Stimulated activated CD4-positive, alpha-beta T cell treated with anti-CD3 and anti-CD28 coated beads, Interleukin-15, amount 100 ng/mL, for 1 hour (primary cell): ENCODE results near the gene KIT.

ENCODE experiments used
- DNase-seq, 2 donors: peaks; one replicate each; pipeline ENCODE4 v3.0.0-alpha.2; 2020; ENCODE audit warnings: low read depth in 1 of 2, low spot score in 1 of 2

Gene KIT

GRCh38 chr4:54660591-54660990 is 2.8 kb downstream of the KIT start:
- DNase-seq, result no peak

DNA sequence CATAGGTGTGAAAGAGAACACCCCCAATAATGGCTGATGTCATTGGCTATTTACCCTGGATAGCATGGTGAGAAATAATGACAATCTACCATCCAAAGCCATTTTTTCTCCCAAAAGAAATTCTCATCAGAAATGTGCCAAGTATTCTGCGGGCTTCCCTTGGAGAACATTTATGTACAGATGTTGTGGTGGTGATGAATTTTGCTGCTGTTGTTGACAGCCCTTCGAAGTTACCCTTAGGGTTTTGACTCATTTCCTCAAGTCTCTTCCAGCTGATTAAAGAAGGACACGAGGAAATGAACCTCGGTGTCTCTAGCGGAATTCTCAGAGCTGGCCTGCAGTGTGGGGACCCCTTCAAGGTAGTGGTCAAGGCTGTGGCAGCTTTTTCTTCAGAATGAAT is 3.4 kb downstream of the KIT start:
- no peak for DNase-seq

DNA sequence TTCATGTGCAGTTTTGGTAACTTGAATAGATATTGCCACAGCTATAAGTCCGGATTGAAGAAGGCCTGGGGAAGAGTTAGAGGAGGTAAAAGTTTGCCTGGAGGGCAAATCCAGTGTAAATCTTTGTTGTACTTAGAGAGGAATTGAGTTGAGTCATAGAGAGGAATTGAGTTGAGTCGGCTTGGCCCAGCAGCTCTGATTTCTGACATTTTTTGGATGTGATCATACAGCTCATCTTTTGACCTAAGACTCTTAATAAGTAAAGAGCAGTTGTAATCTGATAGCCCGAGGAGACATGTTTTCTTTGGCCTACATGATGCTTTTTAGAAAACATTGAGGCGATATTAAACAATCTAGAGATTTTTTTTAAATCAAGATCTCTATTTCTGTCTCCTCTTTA is 3.9 kb downstream of the KIT start:
- DNase-seq, result no peak

DNA sequence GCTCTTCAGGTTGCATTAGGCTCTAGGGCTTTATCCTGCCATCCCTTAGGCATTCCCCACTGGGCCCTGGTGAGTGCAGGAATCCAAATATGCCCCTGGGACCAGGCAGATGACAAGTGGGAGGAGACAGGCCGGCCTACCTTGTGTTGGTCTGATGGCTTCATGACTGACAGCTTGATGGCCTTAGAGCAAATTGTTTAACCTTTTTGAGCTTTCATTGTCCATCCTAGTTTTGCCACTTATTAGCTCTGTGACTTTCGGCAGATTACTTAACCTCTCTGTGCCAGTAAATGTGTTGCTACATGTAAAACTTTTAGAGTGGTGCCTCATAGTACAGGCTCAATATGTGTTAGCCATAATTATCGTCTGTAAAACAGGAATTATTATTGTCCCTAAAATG is 4.4 kb downstream of the KIT start:
- DNase-seq, result no peak

DNA sequence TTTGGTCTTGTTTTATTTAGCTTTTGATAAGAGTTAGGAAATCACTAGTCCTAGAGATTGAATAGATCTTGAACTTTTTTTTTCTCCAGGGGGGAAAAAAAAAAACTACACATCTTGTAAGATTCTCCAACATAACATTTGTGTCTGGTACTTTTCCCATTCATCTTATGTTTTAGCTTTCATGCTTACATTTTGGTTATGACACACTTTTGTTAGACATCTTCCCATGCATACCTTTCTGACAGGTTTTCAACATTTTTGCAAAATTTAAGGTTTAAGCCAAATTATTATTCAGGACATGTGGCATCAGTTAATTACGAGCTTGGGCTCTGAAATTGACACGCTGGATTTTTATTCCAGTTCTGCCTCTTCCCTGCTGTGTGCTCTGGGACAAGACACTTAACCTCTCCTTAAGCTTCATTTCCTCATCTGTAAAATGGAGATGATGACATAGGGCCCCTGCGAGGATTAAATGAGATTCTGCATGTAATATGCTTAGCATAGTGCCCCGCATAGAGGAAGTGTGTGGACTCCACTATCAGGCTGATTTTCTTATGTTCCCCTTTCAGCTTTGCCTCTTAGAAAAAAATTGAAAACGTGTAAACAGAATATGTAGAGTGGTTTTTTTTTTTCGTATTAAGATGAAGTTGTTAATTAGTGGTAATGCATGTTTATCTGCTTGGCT is 5.3 kb downstream of the KIT start:
- DNase-seq, result no peak

DNA sequence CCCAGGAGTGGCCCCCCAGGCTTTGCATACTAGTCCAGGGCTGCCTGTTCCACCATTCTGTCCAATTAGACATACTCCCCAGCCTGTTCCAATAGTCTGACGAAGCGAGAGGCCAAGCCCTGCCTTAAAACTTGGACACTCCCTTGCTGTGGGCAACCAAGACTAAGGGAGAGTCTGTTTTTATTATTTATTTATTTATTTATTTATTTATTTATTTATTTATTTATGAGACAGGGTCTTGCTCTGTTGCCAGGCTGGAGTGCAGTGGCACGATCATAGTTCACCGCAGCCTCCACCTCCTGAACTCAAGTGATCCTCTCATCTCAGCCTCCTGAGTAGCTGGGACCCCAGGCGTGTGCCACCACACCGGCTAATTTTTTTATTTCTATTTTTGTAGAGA is 6.6 kb downstream of the KIT start:
- DNase-seq, result no peak

DNA sequence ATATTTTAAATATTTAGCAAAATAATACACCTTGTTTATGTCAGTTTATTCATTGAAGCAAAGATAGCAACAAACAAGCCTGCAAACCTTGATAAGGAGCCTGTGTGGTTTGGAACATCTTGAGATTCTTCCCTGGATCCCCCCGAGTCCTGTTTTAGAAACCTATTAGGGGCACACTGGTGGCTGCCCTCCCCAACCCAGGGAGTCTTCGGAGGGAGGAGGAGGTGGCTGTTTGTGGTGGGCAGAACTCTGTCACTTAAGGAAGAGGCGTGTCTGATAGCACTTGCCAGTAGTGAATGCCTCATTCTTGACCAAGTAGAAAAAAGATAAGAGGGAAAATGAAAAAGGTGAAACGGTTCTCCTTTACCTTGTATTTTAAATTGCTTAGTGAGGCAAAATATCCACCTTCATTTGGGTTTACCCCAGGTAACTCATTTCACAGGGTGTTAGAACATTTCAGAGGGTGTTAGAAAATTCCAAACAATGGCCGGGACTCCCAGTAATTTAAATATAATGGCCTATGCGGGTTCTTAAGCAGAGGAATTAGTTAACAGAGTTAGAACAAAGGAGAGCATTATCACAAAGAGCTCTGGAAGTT is 10.4 kb downstream of the KIT start:
- DNase-seq, result no peak

- no peak for DNase-seq
These were observed 12.1 kb downstream of the KIT start for GRCh38 chr4:54669831-54670230.

GRCh38 chr4:54675721-54676461 is 18.1 kb downstream of the KIT start:
- DNase-seq, result no peak

- no peak for DNase-seq
These were observed 18.9 kb downstream of the KIT start for GRCh38 chr4:54676658-54677057.

DNA sequence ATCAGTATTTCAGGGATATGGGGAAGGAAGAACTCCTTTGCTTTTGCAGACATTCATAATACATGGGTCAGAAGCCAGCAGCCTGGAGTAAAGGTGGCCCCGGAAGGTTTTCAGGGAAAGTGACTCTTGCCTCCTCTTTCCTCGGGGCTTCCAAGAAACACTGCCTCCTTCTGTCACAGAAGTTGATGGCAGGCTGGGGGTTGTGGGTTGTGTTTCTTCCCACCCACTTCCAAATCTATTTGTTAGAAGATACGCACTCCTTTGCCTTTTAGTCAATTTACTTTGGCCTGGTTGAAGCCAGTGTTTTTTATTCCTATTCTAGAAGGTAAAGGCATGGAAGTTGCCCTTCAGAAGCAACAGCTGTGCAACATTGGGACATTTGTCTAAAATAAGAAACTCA is 19.7 kb downstream of the KIT start:
- DNase-seq, result no peak

GRCh38 chr4:54677853-54678650 is 20.3 kb downstream of the KIT start:
- no peak for DNase-seq

- DNase-seq, result no peak
These were observed 21.1 kb downstream of the KIT start for GRCh38 chr4:54678826-54679225.

DNA sequence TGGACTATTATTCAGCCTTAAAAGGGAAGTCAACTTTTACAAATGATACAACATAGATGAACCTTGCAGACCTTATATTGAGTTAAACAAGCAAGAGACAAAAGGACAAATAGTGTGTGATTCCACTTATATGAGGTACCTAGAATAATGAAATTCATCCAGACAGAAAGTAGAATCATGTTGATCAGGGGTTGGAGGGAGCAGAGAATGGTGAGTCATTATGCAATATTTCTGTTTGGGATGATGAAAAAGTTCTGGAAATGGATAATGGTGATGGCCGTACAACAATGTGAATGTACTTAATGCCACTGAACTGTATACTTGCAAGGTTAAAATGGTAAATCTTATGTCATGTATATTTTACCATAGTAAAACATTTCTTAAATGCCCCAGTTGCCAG is 22.1 kb downstream of the KIT start:
- DNase-seq, result no peak

GRCh38 chr4:54683616-54684346 is 26.0 kb downstream of the KIT start:
- peak; percentile 16 to 27 for DNase-seq

DNA sequence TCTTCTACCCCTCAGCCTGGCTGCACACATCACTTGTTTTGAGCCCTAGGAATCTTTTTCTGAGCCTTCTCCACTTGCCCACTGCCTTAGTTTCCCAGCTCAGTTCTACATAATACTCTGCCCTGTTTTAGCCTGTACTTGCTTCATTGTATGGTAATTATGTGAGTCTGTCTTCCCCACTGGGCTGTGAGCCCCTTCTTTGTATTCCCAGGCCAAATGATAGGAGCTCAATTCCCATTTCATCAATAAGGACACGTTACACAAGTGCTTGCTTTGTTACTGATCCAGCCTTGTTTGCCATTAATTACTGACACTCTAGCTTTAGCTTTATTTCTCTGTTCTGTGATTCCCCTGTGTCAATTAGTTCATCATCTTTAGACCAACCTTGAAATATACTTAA is 28.1 kb downstream of the KIT start:
- no peak for DNase-seq

DNA sequence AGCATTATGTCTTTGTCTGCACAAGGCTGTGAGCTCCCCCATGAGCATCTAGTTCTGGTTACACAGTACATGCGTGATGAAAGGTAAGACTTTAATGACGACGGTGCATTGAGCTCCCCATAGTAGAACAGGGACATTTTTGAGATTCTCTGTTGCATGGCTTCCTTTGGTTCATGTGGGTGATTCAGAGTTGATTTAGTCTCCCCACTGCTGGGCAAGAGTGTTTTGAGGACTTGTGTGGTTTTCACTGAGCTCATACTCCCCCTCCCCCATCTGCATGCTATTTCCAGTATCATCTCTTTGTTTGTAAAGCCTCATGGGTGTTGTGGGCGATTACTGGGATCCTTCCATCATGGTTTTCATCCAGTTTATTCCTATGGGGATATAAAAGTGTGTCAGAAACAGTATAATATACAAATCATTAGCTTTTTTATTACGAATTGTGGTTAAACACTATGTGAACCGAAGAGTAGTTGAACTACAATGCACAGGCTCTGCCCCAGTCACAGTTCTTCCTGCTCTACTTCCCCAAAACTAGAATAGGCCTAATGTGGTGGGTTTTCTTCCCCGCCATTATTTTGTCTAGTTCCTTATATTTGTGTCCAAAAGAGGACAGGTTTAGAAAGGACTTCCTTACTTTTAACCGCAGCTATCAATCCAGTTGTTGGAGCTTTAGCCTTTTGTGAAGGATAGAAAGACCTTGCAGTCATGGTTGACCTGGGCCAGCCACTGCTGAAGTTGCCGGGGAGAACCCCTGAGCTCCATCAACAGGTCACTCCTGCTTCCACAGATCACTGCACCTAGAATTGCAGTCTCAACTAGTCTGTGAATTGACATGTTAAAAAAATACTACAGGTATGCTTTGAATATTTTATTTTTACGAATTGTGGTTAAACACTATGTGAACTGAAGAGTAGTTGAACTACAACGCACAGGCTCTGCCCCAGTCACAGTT is 30.4 kb downstream of the KIT start:
- DNase-seq, result no peak

- DNase-seq, result no peak
These were observed 37.6 kb downstream of the KIT start for GRCh38 chr4:54695337-54695736.

DNA sequence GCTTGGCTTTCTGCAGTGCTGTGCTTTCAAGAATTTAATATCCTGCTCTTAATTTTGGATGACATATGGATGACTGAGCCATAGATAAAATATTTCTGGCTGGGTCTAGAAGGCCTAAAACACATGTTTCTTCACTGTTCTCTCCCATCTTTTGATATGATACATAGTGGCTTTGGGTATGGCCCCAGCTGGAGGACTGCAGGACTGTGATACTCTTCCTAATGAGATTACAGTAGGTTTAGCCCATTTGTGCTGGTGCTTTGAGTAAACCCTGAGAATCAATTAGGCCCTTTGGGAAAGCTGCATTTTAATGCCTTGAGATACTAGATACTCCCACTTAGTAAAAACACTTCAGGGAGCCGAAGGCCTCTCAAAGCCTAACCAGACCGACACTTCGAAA is 38.0 kb downstream of the KIT start:
- DNase-seq, result no peak

- no peak for DNase-seq
These were observed 38.9 kb downstream of the KIT start for GRCh38 chr4:54696649-54697048.
